K562 (cell line): ENCODE measurements around the gene CDCP1. TPM values are rescaled to one million over a fixed set of nuclear protein-coding genes. Genes with fewer than 3 reads are reported as not detected.

Source experiments
- ARID4B ChIP-seq: sonication (generic); formaldehyde crosslinking; IDR thresholded peaks from 2 replicates; pipeline ENCODE4 v1.8.0; 2022; ENCODE audit warnings: mild to moderate bottlenecking, missing genetic modification reagents
- ETV6 ChIP-seq, 3 experiments: fragments of 150-350 bp in 1 of 3; sonication (generic) in 1 of 3; formaldehyde crosslinking in 1 of 3; IDR thresholded peaks; 2 replicates each; pipeline versions ENCODE4 v1.6.1 to v1.8.0; 2014 to 2022; ENCODE audit warnings: borderline replicate concordance in 2 of 3, low read depth in 2 of 3, antibody characterized with exemption in 1 of 3, low read length in 1 of 3, mild to moderate bottlenecking in 1 of 3, missing genetic modification reagents in 1 of 3
- HDAC8 ChIP-seq: fragments of 450-650 bp; IDR thresholded peaks from 2 replicates; pipeline ENCODE4 v1.6.1; 2016; ENCODE audit warnings: mild to moderate bottlenecking, missing genetic modification characterization, moderate library complexity, missing compliant biosample characterization
- HLTF ChIP-seq: fragments of 450-650 bp; IDR thresholded peaks from 2 replicates; pipeline ENCODE4 v1.6.1; 2016
- KLF13 ChIP-seq: fragments of 450-650 bp; IDR thresholded peaks from 2 replicates; pipeline ENCODE4 v1.6.1; 2016; ENCODE audit warnings: missing genetic modification characterization, low read depth, mild to moderate bottlenecking, missing compliant biosample characterization, moderate library complexity, borderline replicate concordance
- NFRKB ChIP-seq: fragments of 450-650 bp; IDR thresholded peaks from 2 replicates; pipeline ENCODE4 v1.6.1; 2016; ENCODE audit warnings: low read depth
- POU5F1 ChIP-seq: fragments of 150-350 bp; IDR thresholded peaks from 2 replicates; pipeline ENCODE4 v1.6.1; 2014; ENCODE audit warnings: borderline replicate concordance, low read length, low read depth, mild to moderate bottlenecking; ENCODE audit not compliant: partially characterized antibody
- SFPQ ChIP-seq: fragments of 200-400 bp; formaldehyde crosslinking; IDR thresholded peaks from 2 replicates; pipeline ENCODE4 v1.6.1; 2017; ENCODE audit warnings: mild to moderate bottlenecking, low read depth, low read length, moderate library complexity
- SMAD4 ChIP-seq: fragments of 250-450 bp; sonication (Bioruptor Pico); conservative IDR thresholded peaks from 2 replicates; pipeline ENCODE4 v1.8.0; 2021; ENCODE audit warnings: inconsistent platforms, mild to moderate bottlenecking, moderate library complexity
- ZNF444 ChIP-seq: fragments of 250-450 bp; sonication (Bioruptor Pico); IDR thresholded peaks from 2 replicates; pipeline ENCODE4 v1.4.0; 2020; ENCODE audit warnings: mild to moderate bottlenecking, moderate library complexity
- polyA plus RNA-seq, 8 experiments: library from polyadenylated mRNA; depleted of rRNA in 4 of 8; stranded (reverse) in 5 of 8; unstranded in 3 of 8; fragments of >200 nt; fragmentation: Nextera tagmentation in 2 of 8; fragmentation: Illumina TruSeq in 1 of 8; extraction: Ambion mirVana in 2 of 8; extraction: Trizol in 1 of 8; gene quantifications; 2 replicates each; pipeline versions ENCODE4 v1.2.1 to v1.2.3, GENCODE V29; 2011 to 2014; ENCODE audit warnings: inconsistent platforms in 1 of 8, missing spikeins in 1 of 8
- total RNA-seq, 7 experiments: library from RNA; depleted of rRNA in 6 of 7; stranded (reverse); fragments of >200 nt in 6 of 7; fragmentation: Illumina TruSeq in 2 of 7; extraction: Trizol in 2 of 7; gene quantifications; 2 replicates each; pipeline versions ENCODE4 v1.2.1 to v1.2.3, GENCODE V29; 2011 to 2021; ENCODE audit warnings: low replicate concordance in 1 of 7
- TF ChIP-seq, protein P1 (sequence below): fragments of 250-450 bp; sonication (Bioruptor Pico); IDR thresholded peaks from 2 replicates; pipeline ENCODE4 v1.5.0; 2022; ENCODE audit warnings: mild to moderate bottlenecking
- TF ChIP-seq, protein P2 (sequence below): fragments of 150-350 bp; conservative IDR thresholded peaks from 2 replicates; pipeline ENCODE4 v1.6.1; 2014; ENCODE audit warnings: low read length

CDCP1 gene
- total and polyA plus RNA-seq, 9 of the 15 experiments (the other 6 are each of a cell fraction or from before 2014, with no cell fraction given): 3.9 to 16.4 (median 5.2) TPM

DNA sequence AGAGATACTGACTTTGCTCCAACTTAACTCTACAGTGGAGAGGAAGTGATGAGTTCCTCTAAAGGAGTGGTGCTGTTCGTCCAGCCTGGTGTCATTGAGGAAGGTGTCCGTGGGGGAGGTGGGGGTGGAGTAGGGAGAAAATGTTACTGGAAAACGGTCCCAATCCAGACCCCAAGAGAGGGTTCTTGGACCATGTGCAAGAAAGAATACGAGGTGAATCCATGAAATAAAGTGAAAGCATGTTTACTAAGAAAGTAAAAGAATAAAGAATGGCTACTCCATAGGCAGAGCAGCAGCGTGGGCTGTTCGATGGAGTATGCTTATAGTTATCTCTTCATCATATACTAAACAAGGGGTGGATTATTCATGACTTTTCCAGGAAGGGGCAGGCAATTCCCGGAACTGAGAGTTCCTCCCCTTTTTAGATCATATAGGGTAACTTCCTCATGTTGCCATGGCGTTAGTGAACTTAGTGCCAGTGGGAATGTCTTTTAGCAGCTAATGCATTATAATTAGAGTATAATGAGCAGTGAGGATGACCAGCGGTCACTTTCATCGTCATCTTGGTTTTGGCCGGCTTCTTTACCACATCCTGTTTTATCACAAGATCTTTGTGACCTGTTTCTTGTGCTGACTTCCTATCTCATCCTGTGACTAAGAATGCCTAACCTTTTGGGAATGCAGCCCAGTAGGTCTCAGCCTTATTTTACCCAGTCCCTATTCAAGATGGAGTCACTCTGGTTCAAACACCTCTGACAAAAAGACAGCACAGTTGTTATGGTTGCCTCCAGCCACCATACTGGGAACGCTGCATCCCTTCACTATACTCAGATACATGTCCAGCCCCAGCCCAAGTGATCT is 81.4 kb downstream of the CDCP1 start (continued):
- TF ChIP-seq POU5F1 (no peak), HLTF (peak; percentile 86), SMAD4 (peak; percentile 100), ZNF444 (peak; percentile 100), HDAC8 (peak; percentile 100), NFRKB (peak; percentile 98), KLF13 (tag) (peak; percentile 100), ARID4B (CRISPR knock-in tag) (no peak), SFPQ (no peak), ETV6 (IDR thresholded peaks at IDR 0.05; ENCODE audit: borderline replicate concordance in 1 of 2, low read depth in 2 of 2, low read length in 1 of 2) (peak; percentile 87 to 90), ETV6 (CRISPR knock-in tag; IDR thresholded peaks at IDR 0.05; ENCODE audit: borderline replicate concordance) (no peak)
- TF ChIP-seq, protein P1, sequence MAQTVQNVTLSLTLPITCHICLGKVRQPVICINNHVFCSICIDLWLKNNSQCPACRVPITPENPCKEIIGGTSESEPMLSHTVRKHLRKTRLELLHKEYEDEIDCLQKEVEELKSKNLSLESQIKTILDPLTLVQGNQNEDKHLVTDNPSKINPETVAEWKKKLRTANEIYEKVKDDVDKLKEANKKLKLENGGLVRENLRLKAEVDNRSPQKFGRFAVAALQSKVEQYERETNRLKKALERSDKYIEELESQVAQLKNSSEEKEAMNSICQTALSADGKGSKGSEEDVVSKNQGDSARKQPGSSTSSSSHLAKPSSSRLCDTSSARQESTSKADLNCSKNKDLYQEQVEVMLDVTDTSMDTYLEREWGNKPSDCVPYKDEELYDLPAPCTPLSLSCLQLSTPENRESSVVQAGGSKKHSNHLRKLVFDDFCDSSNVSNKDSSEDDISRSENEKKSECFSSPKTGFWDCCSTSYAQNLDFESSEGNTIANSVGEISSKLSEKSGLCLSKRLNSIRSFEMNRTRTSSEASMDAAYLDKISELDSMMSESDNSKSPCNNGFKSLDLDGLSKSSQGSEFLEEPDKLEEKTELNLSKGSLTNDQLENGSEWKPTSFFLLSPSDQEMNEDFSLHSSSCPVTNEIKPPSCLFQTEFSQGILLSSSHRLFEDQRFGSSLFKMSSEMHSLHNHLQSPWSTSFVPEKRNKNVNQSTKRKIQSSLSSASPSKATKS (CRISPR knock-in tag): peak; percentile 100
- TF ChIP-seq, protein P2, sequence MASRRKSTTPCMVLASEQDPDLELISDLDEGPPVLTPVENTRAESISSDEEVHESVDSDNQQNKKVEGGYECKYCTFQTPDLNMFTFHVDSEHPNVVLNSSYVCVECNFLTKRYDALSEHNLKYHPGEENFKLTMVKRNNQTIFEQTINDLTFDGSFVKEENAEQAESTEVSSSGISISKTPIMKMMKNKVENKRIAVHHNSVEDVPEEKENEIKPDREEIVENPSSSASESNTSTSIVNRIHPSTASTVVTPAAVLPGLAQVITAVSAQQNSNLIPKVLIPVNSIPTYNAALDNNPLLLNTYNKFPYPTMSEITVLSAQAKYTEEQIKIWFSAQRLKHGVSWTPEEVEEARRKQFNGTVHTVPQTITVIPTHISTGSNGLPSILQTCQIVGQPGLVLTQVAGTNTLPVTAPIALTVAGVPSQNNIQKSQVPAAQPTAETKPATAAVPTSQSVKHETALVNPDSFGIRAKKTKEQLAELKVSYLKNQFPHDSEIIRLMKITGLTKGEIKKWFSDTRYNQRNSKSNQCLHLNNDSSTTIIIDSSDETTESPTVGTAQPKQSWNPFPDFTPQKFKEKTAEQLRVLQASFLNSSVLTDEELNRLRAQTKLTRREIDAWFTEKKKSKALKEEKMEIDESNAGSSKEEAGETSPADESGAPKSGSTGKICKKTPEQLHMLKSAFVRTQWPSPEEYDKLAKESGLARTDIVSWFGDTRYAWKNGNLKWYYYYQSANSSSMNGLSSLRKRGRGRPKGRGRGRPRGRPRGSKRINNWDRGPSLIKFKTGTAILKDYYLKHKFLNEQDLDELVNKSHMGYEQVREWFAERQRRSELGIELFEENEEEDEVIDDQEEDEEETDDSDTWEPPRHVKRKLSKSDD: peak; percentile 58; the same call in 1 of the 2 replicates
